Tibial artery (tissue), 4 donors: ENCODE data around the gene ATP6V1G1.
A peak's percentile ranks its signal among the peaks of the same experiment; 100 is the strongest.

Experiments used
- DNase-seq, 2 donors: peaks; one replicate each; pipeline ENCODE4 v3.0.0-alpha.2; 2019
- H3K27ac ChIP-seq, 2 donors: fragments of 200-600 bp; sonication (generic) in 1 of 2; 1 replicate in 1 of 2; 2 replicates in 1 of 2; pipeline ENCODE4 v1.5.1; 2018 to 2019; ENCODE audit warnings: mild to moderate bottlenecking in 1 of 2
- H3K27me3 ChIP-seq, 2 donors: fragments of 200-600 bp; sonication (generic) in 1 of 2; one replicate each; pipeline versions ENCODE4 v1.5.1 to v1.6.0; 2016 to 2019
- H3K36me3 ChIP-seq, 3 donors: fragments of 200-600 bp; sonication (generic) in 2 of 3; one replicate each; pipeline ENCODE4 v1.5.1; 2016 to 2019; ENCODE audit warnings: mild to moderate bottlenecking in 2 of 3
- H3K4me1 ChIP-seq, 4 donors: fragments of 200-600 bp; sonication (generic) in 2 of 4; 1 replicate in 3 of 4; 2 replicates in 1 of 4; pipeline ENCODE4 v1.5.1; 2016 to 2019
- H3K4me3 ChIP-seq, 2 donors: fragments of 200-600 bp; sonication (generic) in 1 of 2; 1 replicate in 1 of 2; 2 replicates in 1 of 2; pipeline ENCODE4 v1.5.1; 2018 to 2019; ENCODE audit warnings: mild to moderate bottlenecking in 2 of 2
- H3K9me3 ChIP-seq, 3 donors: fragments of 200-600 bp; sonication (generic) in 1 of 3; one replicate each; pipeline ENCODE4 v1.5.1; 2016 to 2019
- CTCF ChIP-seq, 2 experiments: fragments of 200-600 bp in 1 of 2; fragments of 450-650 bp in 1 of 2; IDR thresholded peaks; one replicate each; pipeline ENCODE4 v1.5.1; 2017 to 2019; ENCODE audit warnings: antibody characterized with exemption in 2 of 2, mild to moderate bottlenecking in 1 of 2, moderate library complexity in 1 of 2
- intact Hi-C: fragments of 100-400 bp; cut with DNase I; formaldehyde crosslinking; loops from one replicate; pipeline ENCODE4 v1.15.0; 2023; ENCODE audit warnings: low total_unique reads

Gene ATP6V1G1

GRCh38 chr9:114614373-114614772 is 26.8 kb downstream of the ATP6V1G1 start:
- no peak for TF ChIP-seq CTCF (IDR thresholded peaks at IDR 0.05)
- peaks cover 0 to 20% (median 12%) of the 10 kb centered on the region in 4 donors for H3K4me1 ChIP-seq
- H3K27ac ChIP-seq = no peak overlapping the region
- intact Hi-C loops = no loop called here
- no peak overlapping the region for H3K4me3 ChIP-seq
- no peaks in the 10 kb centered on the region for H3K27me3 ChIP-seq
- peaks cover 0 to 12% (median 0%) of the 10 kb centered on the region in 3 donors for H3K36me3 ChIP-seq
- H3K9me3 ChIP-seq = no peaks in the 10 kb centered on the region
- DNase-seq = no peak

- peaks cover 0 to 23% (median 10%) of the 10 kb centered on the region in 4 donors for H3K4me1 ChIP-seq
- H3K36me3 ChIP-seq = peaks cover 0 to 12% (median 0%) of the 10 kb centered on the region in 3 donors
- H3K27me3 ChIP-seq = no peaks in the 10 kb centered on the region
- DNase-seq = peak; percentile 69 to 79
- intact Hi-C loops = no loop called here
- TF ChIP-seq CTCF (IDR thresholded peaks at IDR 0.05) = no peak
- no peak overlapping the region for H3K27ac ChIP-seq
- H3K9me3 ChIP-seq = no peaks in the 10 kb centered on the region
- no peak overlapping the region for H3K4me3 ChIP-seq
Observed at GRCh38 chr9:114616684-114617520, 29.3 kb downstream of the ATP6V1G1 start.

- Histone ChIP-seq H3K36me3 (peaks cover 0 to 12% (median 0%) of the 10 kb centered on the region in 3 donors), H3K4me3 (no peak overlapping the region), H3K9me3 (no peaks in the 10 kb centered on the region), H3K27me3 (no peaks in the 10 kb centered on the region), H3K27ac (no peak overlapping the region), H3K4me1 (peaks cover 0 to 10% (median 2%) of the 10 kb centered on the region in 4 donors)
- no peak for TF ChIP-seq CTCF (IDR thresholded peaks at IDR 0.05)
- DNase-seq = no peak
- intact Hi-C loops = no loop called here
Observed at GRCh38 chr9:114619191-114619761, 31.7 kb downstream of the ATP6V1G1 start.

- intact Hi-C loops = no loop called here
- Histone ChIP-seq H3K4me1 (peaks cover 0 to 10% (median 2%) of the 10 kb centered on the region in 4 donors), H3K4me3 (no peak overlapping the region), H3K36me3 (peaks cover 0 to 15% (median 2%) of the 10 kb centered on the region in 3 donors), H3K27ac (no peak overlapping the region), H3K9me3 (no peaks in the 10 kb centered on the region), H3K27me3 (no peaks in the 10 kb centered on the region)
- TF ChIP-seq CTCF (IDR thresholded peaks at IDR 0.05) = no peak
- DNase-seq = no peak
Observed at GRCh38 chr9:114621561-114621960, 34.0 kb downstream of the ATP6V1G1 start.

GRCh38 chr9:114621975-114622609 is 34.5 kb downstream of the ATP6V1G1 start:
- TF ChIP-seq CTCF (IDR thresholded peaks at IDR 0.05) = no peak
- Histone ChIP-seq H3K4me1 (peaks cover 0 to 4% (median 2%) of the 10 kb centered on the region in 4 donors), H3K4me3 (no peak overlapping the region), H3K27ac (no peak overlapping the region), H3K36me3 (peaks cover 0 to 21% (median 7%) of the 10 kb centered on the region in 3 donors), H3K27me3 (no peaks in the 10 kb centered on the region), H3K9me3 (no peaks in the 10 kb centered on the region)
- DNase-seq = no peak
- intact Hi-C loops = no loop called here
